Natural killer cell (primary cell): ENCODE measurements around the gene CCDC78. TPM values are rescaled to one million over a fixed set of nuclear protein-coding genes. Genes with fewer than 3 reads are reported as not detected.

Experiments used
- ATAC-seq, 3 donors: fragments of 150-1000 bp in 2 of 3; fragments of 200-7000 bp in 1 of 3; cut with Tn5 transposase; 1 replicate in 1 of 3; 2 replicates in 2 of 3; pipeline ENCODE4 v1.10.0; 2021; ENCODE audit warnings: mild to moderate bottlenecking in 2 of 3, moderate library complexity in 2 of 3
- DNase-seq, 2 donors: peaks; one replicate each; pipeline versions ENCODE4 v3.0.0 to v3.0.0-alpha.2; 2013 to 2021; ENCODE audit warnings: mixed read lengths in 1 of 2
- H3K27ac ChIP-seq: one replicate; pipeline ENCODE4 v1.5.1; 2013; ENCODE audit warnings: mild to moderate bottlenecking, low read length
- H3K27me3 ChIP-seq: one replicate; pipeline ENCODE4 v1.6.1; 2013; ENCODE audit warnings: low read length; ENCODE audit not compliant: control insufficient read depth, insufficient read depth
- H3K36me3 ChIP-seq: one replicate; pipeline ENCODE4 v1.6.1; 2013; ENCODE audit warnings: low read length; ENCODE audit not compliant: control insufficient read depth, insufficient read depth
- H3K4me1 ChIP-seq: one replicate; pipeline ENCODE4 v1.6.1; 2013; ENCODE audit warnings: low read length; ENCODE audit not compliant: control insufficient read depth, insufficient read depth
- H3K4me3 ChIP-seq: one replicate; pipeline ENCODE4 v1.5.1; 2013; ENCODE audit warnings: low read length
- H3K9me3 ChIP-seq: one replicate; pipeline ENCODE4 v1.6.1; 2013; ENCODE audit warnings: low read length; ENCODE audit not compliant: control insufficient read depth, insufficient read depth
- H3K27ac Mint-ChIP-seq, 2 donors: one replicate each; pipeline ENCODE4 v1.8.0; 2022; ENCODE audit warnings: mild to moderate bottlenecking in 2 of 2, mixed read lengths in 2 of 2, moderate library complexity in 1 of 2
- H3K27me3 Mint-ChIP-seq, 2 donors: one replicate each; pipeline ENCODE4 v1.8.0; 2022; ENCODE audit warnings: low read depth in 2 of 2, mixed read lengths in 2 of 2
- H3K36me3 Mint-ChIP-seq: one replicate; pipeline ENCODE4 v1.8.0; 2022; ENCODE audit warnings: mixed read lengths
- H3K4me1 Mint-ChIP-seq, 2 donors: one replicate each; pipeline ENCODE4 v1.8.0; 2022; ENCODE audit warnings: mixed read lengths in 2 of 2
- H3K4me3 Mint-ChIP-seq: one replicate; pipeline ENCODE4 v1.8.0; 2022; ENCODE audit warnings: mild to moderate bottlenecking, moderate library complexity, mixed read lengths
- H3K9me3 Mint-ChIP-seq, 2 donors: one replicate each; pipeline ENCODE4 v1.8.0; 2022; ENCODE audit warnings: mixed read lengths in 2 of 2
- CTCF ChIP-seq: fragments of 200-600 bp; IDR thresholded peaks from one replicate; pipeline ENCODE4 v1.8.0; 2022; ENCODE audit warnings: antibody characterized with exemption
- WGBS: methylation state at CpG from one replicate; pipeline ENCODE4 v1.1.7; 2013; ENCODE audit warnings: missing lambda C conversion rate; ENCODE audit not compliant: insufficient coverage; 5-methylcytosine and 5-hydroxymethylcytosine counted together
- intact Hi-C: fragments of 100-400 bp; cut with micrococcal nuclease; formaldehyde crosslinking; loops from one replicate; pipeline ENCODE4 v1.14.2; 2022
- total RNA-seq, 4 donors: library from RNA; stranded (reverse); fragments of 120-200 nt in 1 of 4; gene quantifications; one replicate each; pipeline versions ENCODE4 v1.2.3 to v1.2.4, GENCODE V29; 2013 to 2022

The CCDC78 gene
- total RNA-seq, 3 donors from 2014 or later (not counting 1 experiment from before 2014, with no cell fraction given), result 6.2 to 10.0 (median 7.7) TPM

GRCh38 chr16:677316-678190, 48.7 kb downstream of the CCDC78 start:
- H3K4me3 Mint-ChIP-seq, result no peak overlapping the region
- H3K36me3 Mint-ChIP-seq, result no peaks in the 10 kb centered on the region
- ATAC-seq (no peak), DNase-seq (no peak)
- H3K27me3 ChIP-seq, result peaks cover 3% of the 10 kb centered on the region
- peaks cover 44% of the 10 kb centered on the region for H3K4me1 ChIP-seq
- no peak overlapping the region for H3K4me3 ChIP-seq
- no peaks in the 10 kb centered on the region for H3K9me3 Mint-ChIP-seq
- WGBS, result 78% methylated on average over 57 of the region's 57 CpGs
- H3K27ac ChIP-seq, result no peak overlapping the region
- peaks cover 0 to 26% of the 10 kb centered on the region in 2 donors for H3K4me1 Mint-ChIP-seq
- intact Hi-C loops, result no loop called here
- TF ChIP-seq CTCF, result no peak
- H3K9me3 ChIP-seq, result no peaks in the 10 kb centered on the region
- H3K27me3 Mint-ChIP-seq, result no peaks in the 10 kb centered on the region
- peaks cover 25% of the 10 kb centered on the region for H3K36me3 ChIP-seq
- H3K27ac Mint-ChIP-seq, result no peak overlapping the region

GRCh38 chr16:676913-677312, 49.3 kb downstream of the CCDC78 start:
- no peak for ATAC-seq
- H3K9me3 Mint-ChIP-seq, result no peaks in the 10 kb centered on the region
- intact Hi-C loops, result no loop called here

GRCh38 chr16:676565-676902, 49.7 kb downstream of the CCDC78 start:
- WGBS, result 95% methylated on average over 21 of the region's 21 CpGs
- peaks cover 39% of the 10 kb centered on the region for H3K4me1 ChIP-seq
- H3K4me3 Mint-ChIP-seq, result no peak overlapping the region

More at GRCh38 chr16:676913-677312, 49.3 kb downstream of the CCDC78 start:
- no peaks in the 10 kb centered on the region for H3K9me3 ChIP-seq
- 79% methylated on average over 23 of the region's 23 CpGs for WGBS
- DNase-seq, result peak in 1 of 2 donors; percentile 56
- H3K4me1 ChIP-seq, result peaks cover 42% of the 10 kb centered on the region
- Mint-ChIP-seq H3K27me3 (no peaks in the 10 kb centered on the region), H3K36me3 (no peaks in the 10 kb centered on the region), H3K4me1 (peaks cover 0 to 23% of the 10 kb centered on the region in 2 donors), H3K4me3 (no peak overlapping the region), H3K27ac (no peak overlapping the region)
- peaks cover 22% of the 10 kb centered on the region for H3K36me3 ChIP-seq
- TF ChIP-seq CTCF, result no peak
- H3K27me3 ChIP-seq, result peaks cover 3% of the 10 kb centered on the region
- no peak overlapping the region for H3K4me3 ChIP-seq
- no peak overlapping the region for H3K27ac ChIP-seq

More at GRCh38 chr16:676565-676902, 49.7 kb downstream of the CCDC78 start:
- ATAC-seq (no peak), DNase-seq (no peak)
- Mint-ChIP-seq H3K36me3 (no peaks in the 10 kb centered on the region), H3K27ac (no peak overlapping the region), H3K9me3 (no peaks in the 10 kb centered on the region), H3K4me1 (peaks cover 0 to 21% of the 10 kb centered on the region in 2 donors), H3K27me3 (no peaks in the 10 kb centered on the region)
- peaks cover 3% of the 10 kb centered on the region for H3K27me3 ChIP-seq
- peaks cover 18% of the 10 kb centered on the region for H3K36me3 ChIP-seq
- TF ChIP-seq CTCF, result no peak
- H3K9me3 ChIP-seq, result no peaks in the 10 kb centered on the region
- H3K4me3 ChIP-seq, result no peak overlapping the region
- intact Hi-C loops, result no loop called here
- H3K27ac ChIP-seq, result no peak overlapping the region
